H9 (cell line): ENCODE measurements around the gene CFDP1. TPM values are rescaled to one million over a fixed set of nuclear protein-coding genes. Genes with fewer than 3 reads are reported as not detected.
A peak's percentile ranks its signal among the peaks of the same experiment; 100 is the strongest.

Experiments
- DNase-seq: peaks from one replicate; pipeline ENCODE4 v3.0.0-alpha.2; 2017
- H2AFZ ChIP-seq: one replicate; pipeline ENCODE4 v1.6.1; 2013; ENCODE audit warnings: mild to moderate bottlenecking, low read length, control low read depth, moderate library complexity
- H2AK5ac ChIP-seq: 2 replicates; pipeline ENCODE4 v1.6.1; 2013; ENCODE audit warnings: low read length, control low read depth, mixed read lengths; ENCODE audit not compliant: insufficient read length
- H2BK120ac ChIP-seq: one replicate; pipeline ENCODE4 v1.6.1; 2013; ENCODE audit warnings: low read depth, mild to moderate bottlenecking, low read length, control low read depth, inconsistent platforms; ENCODE audit not compliant: poor library complexity, severe bottlenecking
- H2BK12ac ChIP-seq: 2 replicates; pipeline ENCODE4 v1.6.1; 2013; ENCODE audit warnings: low read length, control low read depth, mixed read lengths, low read depth; ENCODE audit not compliant: insufficient read length
- H2BK15ac ChIP-seq: 2 replicates; pipeline ENCODE4 v1.6.1; 2013; ENCODE audit warnings: low read depth, low read length, control low read depth
- H2BK20ac ChIP-seq: one replicate; pipeline ENCODE4 v1.6.1; 2013; ENCODE audit warnings: low read depth, mild to moderate bottlenecking, low read length, control low read depth, inconsistent platforms; ENCODE audit not compliant: poor library complexity, severe bottlenecking
- H2BK5ac ChIP-seq: 2 replicates; pipeline ENCODE4 v1.6.1; 2013; ENCODE audit warnings: low read length, control low read depth, mixed read lengths; ENCODE audit not compliant: insufficient read length
- H3K14ac ChIP-seq: 2 replicates; pipeline ENCODE4 v1.6.1; 2013; ENCODE audit warnings: low read length, control low read depth; ENCODE audit not compliant: insufficient read depth
- H3K18ac ChIP-seq: 2 replicates; pipeline ENCODE4 v1.6.1; 2013; ENCODE audit warnings: low read depth, mild to moderate bottlenecking, mixed read lengths, low read length, control low read depth; ENCODE audit not compliant: insufficient read length
- H3K23ac ChIP-seq: 2 replicates; pipeline ENCODE4 v1.6.1; 2013; ENCODE audit warnings: low read length, control low read depth, mixed read lengths, low read depth; ENCODE audit not compliant: insufficient read length
- H3K23me2 ChIP-seq: 2 replicates; pipeline ENCODE4 v1.6.1; 2013; ENCODE audit warnings: low read depth, mild to moderate bottlenecking, mixed read lengths, low read length, control low read depth; ENCODE audit not compliant: insufficient read length, poor library complexity, severe bottlenecking
- H3K27ac ChIP-seq: 2 replicates; pipeline ENCODE4 v1.5.1; 2013; ENCODE audit warnings: low read length, control low read depth, mixed read lengths, low read depth; ENCODE audit not compliant: insufficient read length
- H3K27me3 ChIP-seq: 2 replicates; pipeline ENCODE4 v1.6.1; 2013; ENCODE audit warnings: low read length, control low read depth, inconsistent platforms; ENCODE audit not compliant: insufficient read depth
- H3K4ac ChIP-seq: 2 replicates; pipeline ENCODE4 v1.6.1; 2013; ENCODE audit warnings: low read depth, mild to moderate bottlenecking, control low read depth, inconsistent platforms, low read length, moderate library complexity
- H3K4me1 ChIP-seq: 2 replicates; pipeline ENCODE4 v1.6.1; 2013; ENCODE audit warnings: low read length, control low read depth, inconsistent platforms; ENCODE audit not compliant: insufficient read depth
- H3K4me2 ChIP-seq: 2 replicates; pipeline ENCODE4 v1.6.1; 2013; ENCODE audit warnings: low read length, control low read depth, mixed read lengths; ENCODE audit not compliant: insufficient read length, insufficient read depth
- H3K56ac ChIP-seq: 2 replicates; pipeline ENCODE4 v1.6.1; 2013; ENCODE audit warnings: low read depth, mild to moderate bottlenecking, mixed read lengths, low read length, control low read depth; ENCODE audit not compliant: insufficient read length
- H3K79me1 ChIP-seq: 2 replicates; pipeline ENCODE4 v1.6.1; 2013; ENCODE audit warnings: low read depth, mild to moderate bottlenecking, moderate library complexity, low read length, control low read depth, inconsistent platforms; ENCODE audit not compliant: insufficient read depth, poor library complexity, severe bottlenecking
- H3K79me2 ChIP-seq: 2 replicates; pipeline ENCODE4 v1.6.1; 2013; ENCODE audit warnings: low read length, control low read depth, inconsistent platforms; ENCODE audit not compliant: insufficient read depth
- H3K9ac ChIP-seq: 2 replicates; pipeline ENCODE4 v1.6.1; 2013; ENCODE audit warnings: low read length, control low read depth, mixed read lengths; ENCODE audit not compliant: insufficient read length; ENCODE audit errors: extremely low read depth
- H3K9me3 ChIP-seq: one replicate; pipeline ENCODE4 v1.6.1; 2013; ENCODE audit warnings: low read depth, low read length, inconsistent platforms; ENCODE audit not compliant: control insufficient read depth
- H3T11ph ChIP-seq: one replicate; pipeline ENCODE4 v1.6.1; 2013; ENCODE audit warnings: mild to moderate bottlenecking, low read length, control low read depth, inconsistent platforms
- H4K20me1 ChIP-seq: one replicate; pipeline ENCODE4 v1.6.1; 2013; ENCODE audit not compliant: control insufficient read depth, insufficient read length, insufficient read depth
- H4K5ac ChIP-seq: 2 replicates; pipeline ENCODE4 v1.6.1; 2013; ENCODE audit warnings: low read depth, mild to moderate bottlenecking, mixed read lengths, low read length, control low read depth; ENCODE audit not compliant: insufficient read length
- H4K8ac ChIP-seq: replicated peaks from 2 replicates; pipeline ENCODE4 v1.6.1; 2013; ENCODE audit warnings: low read length, control low read depth, mixed read lengths, low read depth; ENCODE audit not compliant: insufficient read length
- H4K91ac ChIP-seq: 2 replicates; pipeline ENCODE4 v1.6.1; 2013; ENCODE audit warnings: low read depth, mild to moderate bottlenecking, moderate library complexity, mixed read lengths, low read length, control low read depth; ENCODE audit not compliant: insufficient read length
- H3K27ac Mint-ChIP-seq, 3 experiments: 2 replicates in 2 of 3; 3 replicates in 1 of 3; pipeline ENCODE4 v1.8.0; 2020 to 2021; ENCODE audit warnings: mixed read lengths in 3 of 3, mild to moderate bottlenecking in 1 of 3, moderate library complexity in 1 of 3
- H3K27me3 Mint-ChIP-seq: 2 replicates; pipeline ENCODE4 v1.8.0; 2021; ENCODE audit warnings: low read depth, mild to moderate bottlenecking, moderate library complexity, mixed read lengths
- H3K36me3 Mint-ChIP-seq, 3 experiments: 2 replicates in 2 of 3; 3 replicates in 1 of 3; pipeline ENCODE4 v1.8.0; 2020 to 2021; ENCODE audit warnings: low read depth in 3 of 3, mixed read lengths in 3 of 3; ENCODE audit not compliant: insufficient read depth in 1 of 3
- H3K4me1 Mint-ChIP-seq, 2 experiments: 2 replicates each; pipeline ENCODE4 v1.8.0; 2020; ENCODE audit warnings: mixed read lengths in 2 of 2
- H3K4me3 Mint-ChIP-seq, 2 experiments: 2 replicates in 1 of 2; 3 replicates in 1 of 2; pipeline ENCODE4 v1.8.0; 2020 to 2021; ENCODE audit warnings: mild to moderate bottlenecking in 2 of 2, mixed read lengths in 2 of 2, moderate library complexity in 1 of 2
- H3K9me3 Mint-ChIP-seq, 2 experiments: 2 replicates in 1 of 2; 3 replicates in 1 of 2; pipeline ENCODE4 v1.8.0; 2020; ENCODE audit warnings: mild to moderate bottlenecking in 2 of 2, mixed read lengths in 2 of 2, moderate library complexity in 1 of 2
- CTCF ChIP-seq: fragments of 200-600 bp; sonication (generic); conservative IDR thresholded peaks from 3 replicates; pipeline ENCODE4 v1.8.0; 2021; ENCODE audit warnings: antibody characterized with exemption, mild to moderate bottlenecking
- WGBS: extraction: QIAGEN DNeasy Blood & Tissue Kit; methylation state at CpG from one replicate; pipeline ENCODE4 v1.1.7; 2013; ENCODE audit warnings: missing lambda C conversion rate, low lambda C conversion rate, mixed read lengths; ENCODE audit not compliant: insufficient read length; ENCODE audit errors: extremely low coverage; 5-methylcytosine and 5-hydroxymethylcytosine counted together
- total RNA-seq: library from RNA; stranded (reverse); gene quantifications from 2 replicates; pipeline ENCODE4 v1.2.1, GENCODE V29; 2021

Gene CFDP1
- total RNA-seq, 1 experiment from 2014 or later: 89.2 TPM

DNA sequence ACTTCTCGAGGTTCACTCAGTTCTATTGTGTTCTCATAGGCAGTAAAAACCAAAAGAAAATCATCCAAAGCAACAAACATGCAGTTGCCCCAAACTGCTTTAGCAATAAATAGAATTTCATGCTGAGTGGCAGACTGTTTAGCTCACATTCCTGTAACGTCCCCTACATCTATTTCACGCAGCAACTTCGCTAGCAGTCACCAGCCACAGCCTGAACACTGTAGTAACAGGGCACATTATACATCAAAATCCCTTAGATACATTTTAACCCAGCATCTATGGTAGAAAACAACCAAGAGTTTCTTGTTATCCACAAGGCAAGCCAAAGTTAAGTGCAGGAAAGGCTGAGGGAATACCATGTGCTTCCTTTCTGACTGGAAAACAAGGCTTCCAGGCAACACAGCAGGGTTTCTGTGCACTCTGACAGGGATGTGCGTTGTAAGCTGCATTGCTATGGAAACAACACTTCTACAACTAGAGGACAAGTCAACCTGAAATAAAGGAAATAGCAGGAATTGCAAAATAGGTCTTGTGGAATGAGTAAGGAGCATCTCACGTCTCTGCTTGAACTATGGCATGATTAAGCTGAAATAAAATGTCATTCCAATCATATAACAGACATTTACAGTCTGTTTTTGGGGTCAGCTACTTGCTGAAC is 55.4 kb downstream of the CFDP1 start:
- Histone ChIP-seq H4K5ac (no peak overlapping the region), H3K56ac (no peak overlapping the region), H3K27ac (no peak overlapping the region), H3K18ac (no peak overlapping the region), H3K23me2 (no peaks in the 10 kb centered on the region), H3K27me3 (no peaks in the 10 kb centered on the region), H3T11ph (no peak overlapping the region), H2BK20ac (no peak overlapping the region), H3K79me2 (no peaks in the 10 kb centered on the region), H3K23ac (no peak overlapping the region), H3K4me2 (no peak overlapping the region), H4K91ac (no peak overlapping the region), H3K9me3 (no peaks in the 10 kb centered on the region), H2AK5ac (no peak overlapping the region), H3K14ac (no peak overlapping the region), H2BK120ac (no peak overlapping the region), H3K9ac (no peak overlapping the region), H3K4me1 (no peaks in the 10 kb centered on the region), H2BK15ac (no peak overlapping the region), H2AFZ (no peak overlapping the region), H3K4ac (no peak overlapping the region), H4K8ac (no peak overlapping the region), H4K20me1 (no peaks in the 10 kb centered on the region), H2BK12ac (no peak overlapping the region), H3K79me1 (no peaks in the 10 kb centered on the region), H2BK5ac (no peak overlapping the region)
- no CpG with 5 or more reads among the region's 6 CpGs for WGBS
- DNase-seq: peak; percentile 39
- Mint-ChIP-seq H3K9me3 (no peaks in the 10 kb centered on the region), H3K4me1 (peaks cover 16 to 17% of the 10 kb centered on the region in 2 experiments), H3K4me3 (no peak overlapping the region), H3K27ac (peak overlapping the region in 2 of 3 experiments; percentile 6 to 66; a peak in 1 of 7 replicates), H3K27me3 (no peaks in the 10 kb centered on the region), H3K36me3 (peaks cover 0 to 22% (median 19%) of the 10 kb centered on the region in 3 experiments; a peak in 6 of 7 replicates)
- TF ChIP-seq CTCF: no peak
